Ascending aorta (tissue), 2 donors: Measurements from ENCODE around the gene ADGRL3. TPM values are rescaled to one million over a fixed set of nuclear protein-coding genes. Genes with fewer than 3 reads are reported as not detected.

Source experiments
- DNase-seq, 2 donors: peaks; one replicate each; pipeline ENCODE4 v3.0.0-alpha.2; 2019; ENCODE audit warnings: low spot score in 2 of 2
- H3K27ac ChIP-seq, 2 donors: fragments of 200-600 bp; sonication (generic); one replicate each; pipeline ENCODE4 v1.5.1; 2016 to 2017; ENCODE audit warnings: mild to moderate bottlenecking in 1 of 2
- H3K27me3 ChIP-seq: fragments of 200-600 bp; sonication (generic); one replicate; pipeline ENCODE4 v1.5.1; 2017
- H3K36me3 ChIP-seq, 2 donors: fragments of 200-600 bp; sonication (generic); one replicate each; pipeline ENCODE4 v1.5.1; 2016
- H3K4me1 ChIP-seq, 2 donors: fragments of 200-600 bp; sonication (generic); one replicate each; pipeline ENCODE4 v1.5.1; 2016 to 2017; ENCODE audit warnings: mild to moderate bottlenecking in 1 of 2
- H3K4me3 ChIP-seq, 2 donors: fragments of 200-600 bp; sonication (generic); one replicate each; pipeline ENCODE4 v1.5.1; 2016 to 2017; ENCODE audit warnings: mild to moderate bottlenecking in 1 of 2
- H3K9me3 ChIP-seq, 2 donors: fragments of 200-600 bp; sonication (generic); one replicate each; pipeline ENCODE4 v1.5.1; 2016
- CTCF ChIP-seq, 3 experiments: fragments of 200-600 bp in 2 of 3; fragments of 450-650 bp in 1 of 3; sonication (generic) in 2 of 3; IDR thresholded peaks; one replicate each; pipeline ENCODE4 v1.5.1; 2016 to 2019; ENCODE audit warnings: antibody characterized with exemption in 3 of 3, mild to moderate bottlenecking in 1 of 3, moderate library complexity in 1 of 3
- intact Hi-C: fragments of 100-400 bp; cut with DNase I; formaldehyde crosslinking; loops from one replicate; pipeline ENCODE4 v1.15.1; 2023
- total RNA-seq: library from RNA; depleted of rRNA; stranded (reverse); fragments of >200 nt; gene quantifications from one replicate; pipeline ENCODE4 v1.1.0, GENCODE V29; 2016

ADGRL3 gene
- total RNA-seq, 1 donor from 2014 or later: 22.2 TPM

GRCh38 chr4:61298178-61298740 is 98.1 kb downstream of the ADGRL3 start:
- H3K9me3 ChIP-seq: no peaks in the 10 kb centered on the region
- intact Hi-C loops: no loop called here
- H3K27me3 ChIP-seq: no peaks in the 10 kb centered on the region
- H3K36me3 ChIP-seq: no peaks in the 10 kb centered on the region
- no peak for DNase-seq
- no peaks in the 10 kb centered on the region for H3K4me1 ChIP-seq
- no peak overlapping the region for H3K27ac ChIP-seq
- no peak for TF ChIP-seq CTCF (IDR thresholded peaks at IDR 0.05)
- H3K4me3 ChIP-seq: no peak overlapping the region

GRCh38 chr4:61299316-61299715 is 99.2 kb downstream of the ADGRL3 start:
- no peak overlapping the region for H3K27ac ChIP-seq
- no peaks in the 10 kb centered on the region for H3K36me3 ChIP-seq
- no peaks in the 10 kb centered on the region for H3K27me3 ChIP-seq
- no peak for TF ChIP-seq CTCF (IDR thresholded peaks at IDR 0.05)
- no peak overlapping the region for H3K4me3 ChIP-seq
- no peak for DNase-seq
- H3K9me3 ChIP-seq: no peaks in the 10 kb centered on the region
- intact Hi-C loops: no loop called here
- no peaks in the 10 kb centered on the region for H3K4me1 ChIP-seq

- DNase-seq: no peak
- H3K27me3 ChIP-seq: no peaks in the 10 kb centered on the region
- H3K4me1 ChIP-seq: no peaks in the 10 kb centered on the region
- H3K9me3 ChIP-seq: no peaks in the 10 kb centered on the region
- H3K27ac ChIP-seq: no peak overlapping the region
- no peak for TF ChIP-seq CTCF (IDR thresholded peaks at IDR 0.05)
- H3K4me3 ChIP-seq: no peak overlapping the region
- H3K36me3 ChIP-seq: no peaks in the 10 kb centered on the region
- intact Hi-C loops: no loop called here
These were observed 100.2 kb downstream of the ADGRL3 start for GRCh38 chr4:61300266-61300844.

GRCh38 chr4:61301271-61301670 is 101.1 kb downstream of the ADGRL3 start:
- DNase-seq: no peak
- intact Hi-C loops: no loop called here
- Histone ChIP-seq H3K4me3 (no peak overlapping the region), H3K27me3 (no peaks in the 10 kb centered on the region), H3K36me3 (no peaks in the 10 kb centered on the region), H3K4me1 (no peaks in the 10 kb centered on the region), H3K9me3 (no peaks in the 10 kb centered on the region), H3K27ac (no peak overlapping the region)
- TF ChIP-seq CTCF (IDR thresholded peaks at IDR 0.05): no peak

- Histone ChIP-seq H3K36me3 (no peaks in the 10 kb centered on the region), H3K9me3 (no peaks in the 10 kb centered on the region), H3K27me3 (no peaks in the 10 kb centered on the region), H3K4me1 (no peaks in the 10 kb centered on the region), H3K4me3 (no peak overlapping the region), H3K27ac (no peak overlapping the region)
- intact Hi-C loops: no loop called here
- TF ChIP-seq CTCF (IDR thresholded peaks at IDR 0.05): no peak
- DNase-seq: no peak
These were observed 107.9 kb downstream of the ADGRL3 start for GRCh38 chr4:61308033-61308432.

- intact Hi-C loops: no loop called here
- Histone ChIP-seq H3K4me3 (no peak overlapping the region), H3K27me3 (no peaks in the 10 kb centered on the region), H3K9me3 (no peaks in the 10 kb centered on the region), H3K4me1 (no peaks in the 10 kb centered on the region), H3K27ac (no peak overlapping the region), H3K36me3 (no peaks in the 10 kb centered on the region)
- DNase-seq: no peak
- no peak for TF ChIP-seq CTCF (IDR thresholded peaks at IDR 0.05)
These were observed 109.5 kb downstream of the ADGRL3 start for GRCh38 chr4:61309616-61310015.
